GM12878 (cell line): Measurements from ENCODE around the gene FPGT.

ENCODE experiments used
- EZH2 ChIP-seq: IDR thresholded peaks from 2 replicates; pipeline ENCODE4 v1.6.1; 2012; ENCODE audit warnings: low read depth, mild to moderate bottlenecking, control low read depth, inconsistent platforms, low read length, borderline replicate concordance; ENCODE audit not compliant: control insufficient read depth
- MAX ChIP-seq: IDR thresholded peaks from 2 replicates; pipeline ENCODE4 v1.6.1; 2012; ENCODE audit warnings: low read depth, low read length, improper control_type of control experiment
- POLR2A ChIP-seq: IDR thresholded peaks from 2 replicates; pipeline ENCODE4 v1.6.1; 2011; ENCODE audit warnings: low read depth, mild to moderate bottlenecking, low read length
- RAD51 ChIP-seq: fragments of 450-650 bp; IDR thresholded peaks from 2 replicates; pipeline ENCODE4 v1.6.1; 2016; ENCODE audit warnings: moderate library complexity, mild to moderate bottlenecking, inconsistent platforms
- RCOR1 ChIP-seq: conservative IDR thresholded peaks from 2 replicates; pipeline ENCODE4 v1.6.1; 2012; ENCODE audit warnings: low read depth, low read length, improper control_type of control experiment
- YY1 ChIP-seq: IDR thresholded peaks from 2 replicates; pipeline ENCODE4 v1.6.1; 2011; ENCODE audit warnings: low read depth, mild to moderate bottlenecking, low read length
- ZSCAN29 ChIP-seq: fragments of 450-650 bp; IDR thresholded peaks from 2 replicates; pipeline ENCODE4 v1.6.1; 2017; ENCODE audit warnings: mild to moderate bottlenecking, moderate library complexity

- TF ChIP-seq POLR2A (no peak), RAD51 (no peak), RCOR1 (no peak), EZH2 (no peak), YY1 (no peak), ZSCAN29 (no peak), MAX (no peak)
These were observed 24.7 kb downstream of the FPGT start for GRCh38 chr1:74222701-74223100.
